Keratinocyte (primary cell): ENCODE measurements around the gene GOLPH3L. TPM values are rescaled to one million over a fixed set of nuclear protein-coding genes. Genes with fewer than 3 reads are reported as not detected.

Experiments
- DNase-seq: peaks from one replicate; pipeline ENCODE4 v3.0.0-alpha.2; 2011; ENCODE audit warnings: low read depth, missing footprints, low spot score
- FAIRE-seq: peaks from 2 replicates; lab custom pipeline; 2011; peaks lifted over from hg19 to GRCh38; lab: Jason Lieb, UNC
- H2AFZ ChIP-seq: 2 replicates; pipeline ENCODE4 v1.6.0; 2012; ENCODE audit warnings: low read length, control low read depth, inconsistent platforms; ENCODE audit not compliant: control insufficient read depth
- H3K27ac ChIP-seq: 2 replicates; pipeline ENCODE4 v1.5.1; 2011; ENCODE audit warnings: low read length; ENCODE audit not compliant: control insufficient read depth, insufficient read depth
- H3K27me3 ChIP-seq: 3 replicates; pipeline ENCODE4 v1.6.0; 2011; ENCODE audit warnings: low read length; ENCODE audit not compliant: control insufficient read depth, insufficient read depth; ENCODE audit errors: extremely low read depth
- H3K36me3 ChIP-seq, 2 experiments: 2 replicates in 1 of 2; 3 replicates in 1 of 2; pipeline ENCODE4 v1.5.1; 2011; ENCODE audit warnings: low read length in 2 of 2, mild to moderate bottlenecking in 1 of 2; ENCODE audit not compliant: control insufficient read depth in 2 of 2, insufficient read depth in 2 of 2; ENCODE audit errors: extremely low read depth in 1 of 2
- H3K4me1 ChIP-seq: 3 replicates; pipeline ENCODE4 v1.5.1; 2011; ENCODE audit warnings: low read length; ENCODE audit not compliant: control insufficient read depth, insufficient read depth; ENCODE audit errors: extremely low read depth
- H3K4me2 ChIP-seq: 3 replicates; pipeline ENCODE4 v1.6.0; 2011; ENCODE audit warnings: low read depth, low read length; ENCODE audit not compliant: control insufficient read depth, insufficient read depth; ENCODE audit errors: extremely low read depth
- H3K4me3 ChIP-seq, 3 experiments: fragments of 200-600 bp in 1 of 3; sonication (generic) in 1 of 3; 2 replicates in 2 of 3; 3 replicates in 1 of 3; pipeline ENCODE4 v1.5.1; 2011 to 2016; ENCODE audit warnings: low read length in 3 of 3, mild to moderate bottlenecking in 3 of 3, control low read depth in 2 of 3, inconsistent platforms in 1 of 3, low read depth in 1 of 3, mixed read lengths in 1 of 3, mixed run types in 1 of 3, moderate library complexity in 1 of 3; ENCODE audit not compliant: control insufficient read depth in 2 of 3, insufficient read depth in 2 of 3; ENCODE audit errors: extremely low read depth in 1 of 3
- H3K79me2 ChIP-seq: 2 replicates; pipeline ENCODE4 v1.6.0; 2012; ENCODE audit warnings: low read length; ENCODE audit not compliant: control insufficient read depth, insufficient read depth
- H3K9ac ChIP-seq: 3 replicates; pipeline ENCODE4 v1.6.0; 2011; ENCODE audit warnings: low read length; ENCODE audit not compliant: control insufficient read depth, insufficient read depth; ENCODE audit errors: extremely low read depth
- H3K9me1 ChIP-seq: 3 replicates; pipeline ENCODE4 v1.6.0; 2011; ENCODE audit warnings: low read length; ENCODE audit not compliant: control insufficient read depth, insufficient read depth; ENCODE audit errors: extremely low read depth
- H3K9me3 ChIP-seq: 2 replicates; pipeline ENCODE4 v1.5.1; 2012; ENCODE audit warnings: low read depth, low read length; ENCODE audit not compliant: control insufficient read depth
- H4K20me1 ChIP-seq: 3 replicates; pipeline ENCODE4 v1.6.0; 2011; ENCODE audit warnings: low read length; ENCODE audit not compliant: control insufficient read depth, insufficient read depth; ENCODE audit errors: extremely low read depth
- EZH2 ChIP-seq: IDR thresholded peaks from one replicate; pipeline ENCODE4 v1.6.1; 2012; ENCODE audit warnings: inconsistent platforms, mild to moderate bottlenecking, low read length, moderate library complexity
- dilution Hi-C: fragments of 300-500 bp; cut with MboI; formaldehyde crosslinking; loops from one replicate; pipeline ENCODE4 v1.7.0; 2020; ENCODE audit warnings: low sequenced_read_pairs; ENCODE audit not compliant: extremely low pct_ligation_motif_present
- polyA plus RNA-seq, 5 experiments: library from polyadenylated mRNA; depleted of rRNA in 3 of 5; stranded (reverse) in 3 of 5; stranded (forward) in 1 of 5; unstranded in 1 of 5; fragments of >200 nt; gene quantifications; 1 replicate in 1 of 5; 2 replicates in 3 of 5; 3 replicates in 1 of 5; pipeline versions ENCODE4 v1.2.1 to v1.2.3, GENCODE V29; 2011 to 2012; ENCODE audit warnings: missing spikeins in 2 of 5, low read depth in 1 of 5, low replicate concordance in 1 of 5
- TF ChIP-seq, protein P1 (sequence below), 3 experiments: IDR thresholded peaks in 1 of 3; conservative IDR thresholded peaks in 1 of 3; optimal IDR thresholded peaks in 1 of 3; 2 replicates in 2 of 3; 3 replicates in 1 of 3; pipeline versions ENCODE3 to v1.5.1; 2011; ENCODE audit warnings: low read length in 3 of 3, mild to moderate bottlenecking in 3 of 3, moderate library complexity in 2 of 3, control low read depth in 1 of 3, inconsistent platforms in 1 of 3; ENCODE audit not compliant: insufficient read depth in 2 of 3; ENCODE audit errors: extremely low read depth in 1 of 3

Gene GOLPH3L
- polyA plus RNA-seq, 1 donor (not counting 4 experiments of a cell fraction or from before 2014, with no cell fraction given), result 22.2 TPM

DNA sequence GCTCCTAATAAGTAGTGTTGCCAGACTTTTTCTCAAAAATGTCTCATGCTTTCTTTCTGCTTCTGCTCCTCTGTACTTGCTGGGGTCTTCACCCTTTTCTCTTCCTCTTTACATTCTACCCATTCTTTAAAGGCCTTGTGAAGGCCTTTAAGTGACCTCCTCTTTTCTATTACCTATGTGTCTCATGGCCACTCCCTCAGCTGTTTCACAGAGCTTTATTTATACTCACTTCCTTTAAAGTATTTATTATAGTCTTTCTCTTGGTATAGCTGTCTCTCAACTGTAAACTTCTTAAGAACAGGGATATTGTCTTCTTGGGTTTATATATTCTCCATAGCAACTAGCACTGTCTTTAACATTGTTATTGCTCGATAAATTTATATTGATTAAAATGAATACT lies 792 bp downstream of the GOLPH3L start:
- H3K4me3 ChIP-seq, result peak overlapping the region; percentile 70 to 86 (median 84)
- H4K20me1 ChIP-seq, result no peaks in the 10 kb centered on the region
- dilution Hi-C loops, result no loop called here
- H3K9me3 ChIP-seq, result no peaks in the 10 kb centered on the region
- H3K9me1 ChIP-seq, result no peaks in the 10 kb centered on the region
- TF ChIP-seq EZH2, result no peak
- TF ChIP-seq, protein P1, sequence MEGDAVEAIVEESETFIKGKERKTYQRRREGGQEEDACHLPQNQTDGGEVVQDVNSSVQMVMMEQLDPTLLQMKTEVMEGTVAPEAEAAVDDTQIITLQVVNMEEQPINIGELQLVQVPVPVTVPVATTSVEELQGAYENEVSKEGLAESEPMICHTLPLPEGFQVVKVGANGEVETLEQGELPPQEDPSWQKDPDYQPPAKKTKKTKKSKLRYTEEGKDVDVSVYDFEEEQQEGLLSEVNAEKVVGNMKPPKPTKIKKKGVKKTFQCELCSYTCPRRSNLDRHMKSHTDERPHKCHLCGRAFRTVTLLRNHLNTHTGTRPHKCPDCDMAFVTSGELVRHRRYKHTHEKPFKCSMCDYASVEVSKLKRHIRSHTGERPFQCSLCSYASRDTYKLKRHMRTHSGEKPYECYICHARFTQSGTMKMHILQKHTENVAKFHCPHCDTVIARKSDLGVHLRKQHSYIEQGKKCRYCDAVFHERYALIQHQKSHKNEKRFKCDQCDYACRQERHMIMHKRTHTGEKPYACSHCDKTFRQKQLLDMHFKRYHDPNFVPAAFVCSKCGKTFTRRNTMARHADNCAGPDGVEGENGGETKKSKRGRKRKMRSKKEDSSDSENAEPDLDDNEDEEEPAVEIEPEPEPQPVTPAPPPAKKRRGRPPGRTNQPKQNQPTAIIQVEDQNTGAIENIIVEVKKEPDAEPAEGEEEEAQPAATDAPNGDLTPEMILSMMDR (optimal IDR thresholded peaks at IDR 0.05 in 1 of 3, IDR thresholded peaks at IDR 0.05 in 1 of 3, conservative IDR thresholded peaks at IDR 0.05 in 1 of 3; ENCODE audit: extremely low read depth in 1 of 3, insufficient read depth in 2 of 3, low read length in 3 of 3), result no peak
- no peak for FAIRE-seq
- H3K4me2 ChIP-seq, result peak overlapping the region; percentile 94
- DNase-seq, result no peak
- H3K36me3 ChIP-seq, result peaks cover 4 to 15% of the 10 kb centered on the region in 2 experiments
- H3K79me2 ChIP-seq, result peaks cover 6% of the 10 kb centered on the region
- H3K27me3 ChIP-seq, result no peaks in the 10 kb centered on the region
- peak overlapping the region; percentile 88 for H3K27ac ChIP-seq
- peak overlapping the region; percentile 82 for H3K9ac ChIP-seq
- no peak overlapping the region for H2AFZ ChIP-seq
- peaks cover 19% of the 10 kb centered on the region for H3K4me1 ChIP-seq

GRCh38 chr1:150695561-150695960 lies 1.4 kb downstream of the GOLPH3L start:
- DNase-seq, result no peak
- no peak overlapping the region for H2AFZ ChIP-seq
- no peaks in the 10 kb centered on the region for H3K9me1 ChIP-seq
- H3K36me3 ChIP-seq, result peaks cover 4 to 15% of the 10 kb centered on the region in 2 experiments
- H4K20me1 ChIP-seq, result no peaks in the 10 kb centered on the region
- no peaks in the 10 kb centered on the region for H3K27me3 ChIP-seq
- dilution Hi-C loops, result no loop called here
- peak overlapping the region in 2 of 3 experiments; percentile 84 to 86 for H3K4me3 ChIP-seq
- FAIRE-seq, result no peak
- TF ChIP-seq, protein P1 (optimal IDR thresholded peaks at IDR 0.05 in 1 of 3, IDR thresholded peaks at IDR 0.05 in 1 of 3, conservative IDR thresholded peaks at IDR 0.05 in 1 of 3; ENCODE audit: extremely low read depth in 1 of 3, insufficient read depth in 2 of 3, low read length in 3 of 3), result no peak
- peak overlapping the region; percentile 94 for H3K4me2 ChIP-seq
- no peaks in the 10 kb centered on the region for H3K9me3 ChIP-seq
- H3K9ac ChIP-seq, result peak overlapping the region; percentile 82
- peak overlapping the region; percentile 88 for H3K27ac ChIP-seq
- peaks cover 19% of the 10 kb centered on the region for H3K4me1 ChIP-seq
- peaks cover 6% of the 10 kb centered on the region for H3K79me2 ChIP-seq
